H1 (cell line): ENCODE data around the gene PRDM2. TPM values are rescaled to one million over a fixed set of nuclear protein-coding genes. Genes with fewer than 3 reads are reported as not detected.

ENCODE experiments used
- RBBP5 ChIP-seq: IDR thresholded peaks from 2 replicates; pipeline ENCODE4 v1.7.1; 2012; ENCODE audit warnings: low read depth, mild to moderate bottlenecking, inconsistent platforms, low read length, moderate library complexity, borderline replicate concordance
- polyA plus RNA-seq, 7 experiments: library from polyadenylated mRNA; depleted of rRNA in 3 of 7; stranded (reverse) in 5 of 7; unstranded in 2 of 7; fragments of >200 nt in 5 of 7; fragments of 200-250 nt in 2 of 7; gene quantifications; 1 replicate in 5 of 7; 2 replicates in 1 of 7; 4 replicates in 1 of 7; pipeline versions ENCODE4 v1.2.1 to v1.2.3, GENCODE V29; 2011 to 2013; ENCODE audit warnings: missing spikeins in 2 of 7, mixed read lengths in 2 of 7
- total RNA-seq: library from RNA; stranded (reverse); fragmentation: NEBNext Ultra II Directional; extraction: Animal tissue kit (Norgen Biotek cat#: 25700); gene quantifications from 2 replicates; pipeline ENCODE4 v1.2.1, GENCODE V29; 2021

The PRDM2 gene
- total and polyA plus RNA-seq, 2 of the 8 experiments (the other 6 are each of a cell fraction or from before 2014, with no cell fraction given): 5.8 to 21.2 TPM

- TF ChIP-seq RBBP5: no peak
Measured at GRCh38 chr1:13832536-13832935, 132.5 kb downstream of the PRDM2 start (continued).
